ENCODE data around the gene PLXDC1. TPM values are rescaled to one million over a fixed set of nuclear protein-coding genes. Genes with fewer than 3 reads are reported as not detected.

The PLXDC1 gene
- total RNA-seq, 1 experiment from 2014 or later, result 0.52 TPM

DNA sequence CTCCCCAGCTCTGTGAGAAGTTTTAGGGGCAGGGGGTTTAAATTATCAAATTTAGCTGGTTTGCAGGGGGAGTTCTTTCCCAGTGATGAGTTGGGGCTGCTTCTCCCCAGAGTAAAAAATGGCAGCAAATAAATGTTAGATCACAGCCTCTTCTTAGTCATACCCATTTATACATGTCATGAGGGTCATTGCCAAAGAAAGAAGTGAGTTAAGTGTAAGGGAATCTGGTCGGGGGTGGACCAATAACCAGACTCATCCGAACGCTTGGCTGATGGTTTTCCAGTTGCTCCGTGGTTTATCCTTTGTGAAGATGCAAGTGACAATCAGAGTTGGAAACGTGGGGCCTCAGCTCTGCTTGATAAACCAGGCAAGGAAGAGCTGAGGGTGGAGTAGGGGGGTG, 87.1 kb downstream of the PLXDC1 start:
- H3K9me3 Mint-ChIP-seq (ENCODE audit: low read depth, unreplicated experiment), result no peaks in the 10 kb centered on the region
- no peaks in the 10 kb centered on the region for H3K36me3 Mint-ChIP-seq (ENCODE audit: insufficient read depth, unreplicated experiment)
- no TSS peak for BruUV-seq (replicated peaks)
- H3K27me3 Mint-ChIP-seq (ENCODE audit: unreplicated experiment), result peaks cover 94% of the 10 kb centered on the region
- H3K27ac Mint-ChIP-seq (ENCODE audit: unreplicated experiment), result no peak overlapping the region
- CTCF ChIA-PET, result interaction anchor here (0.5 to 3.7 kb wide), 11 partner anchors 10 to 1993 kb away, joined by 3 to 13 read pairs (median 5); partner anchors contain the start of gene PLXDC1
- no peak overlapping the region for H3K4me3 Mint-ChIP-seq (ENCODE audit: low read depth, unreplicated experiment)
- no peak for DNase-seq
- intact Hi-C loops (cut with micrococcal nuclease; ENCODE audit: unreplicated experiment), result no loop called here
- H3K4me1 Mint-ChIP-seq (ENCODE audit: low read depth, unreplicated experiment), result peaks cover 2% of the 10 kb centered on the region
- TF ChIP-seq, protein P1, sequence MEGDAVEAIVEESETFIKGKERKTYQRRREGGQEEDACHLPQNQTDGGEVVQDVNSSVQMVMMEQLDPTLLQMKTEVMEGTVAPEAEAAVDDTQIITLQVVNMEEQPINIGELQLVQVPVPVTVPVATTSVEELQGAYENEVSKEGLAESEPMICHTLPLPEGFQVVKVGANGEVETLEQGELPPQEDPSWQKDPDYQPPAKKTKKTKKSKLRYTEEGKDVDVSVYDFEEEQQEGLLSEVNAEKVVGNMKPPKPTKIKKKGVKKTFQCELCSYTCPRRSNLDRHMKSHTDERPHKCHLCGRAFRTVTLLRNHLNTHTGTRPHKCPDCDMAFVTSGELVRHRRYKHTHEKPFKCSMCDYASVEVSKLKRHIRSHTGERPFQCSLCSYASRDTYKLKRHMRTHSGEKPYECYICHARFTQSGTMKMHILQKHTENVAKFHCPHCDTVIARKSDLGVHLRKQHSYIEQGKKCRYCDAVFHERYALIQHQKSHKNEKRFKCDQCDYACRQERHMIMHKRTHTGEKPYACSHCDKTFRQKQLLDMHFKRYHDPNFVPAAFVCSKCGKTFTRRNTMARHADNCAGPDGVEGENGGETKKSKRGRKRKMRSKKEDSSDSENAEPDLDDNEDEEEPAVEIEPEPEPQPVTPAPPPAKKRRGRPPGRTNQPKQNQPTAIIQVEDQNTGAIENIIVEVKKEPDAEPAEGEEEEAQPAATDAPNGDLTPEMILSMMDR (IDR thresholded peaks at IDR 0.05; ENCODE audit: unreplicated experiment), result no peak

GRCh38 chr17:39063681-39064069, 87.8 kb downstream of the PLXDC1 start:
- TF ChIP-seq, protein P1 (IDR thresholded peaks at IDR 0.05; ENCODE audit: unreplicated experiment), result no peak
- Mint-ChIP-seq H3K9me3 (ENCODE audit: low read depth, unreplicated experiment) (no peaks in the 10 kb centered on the region), H3K27ac (ENCODE audit: unreplicated experiment) (no peak overlapping the region), H3K27me3 (ENCODE audit: unreplicated experiment) (peaks cover 87% of the 10 kb centered on the region), H3K4me3 (ENCODE audit: low read depth, unreplicated experiment) (no peak overlapping the region), H3K4me1 (ENCODE audit: low read depth, unreplicated experiment) (no peaks in the 10 kb centered on the region), H3K36me3 (ENCODE audit: insufficient read depth, unreplicated experiment) (no peaks in the 10 kb centered on the region)
- no TSS peak for BruUV-seq (replicated peaks)
- no peak for DNase-seq
- CTCF ChIA-PET, result interaction anchor here (0.6 to 3.7 kb wide), 10 partner anchors 9 to 174 kb away, joined by 3 to 13 read pairs (median 6); partner anchors contain the start of gene PLXDC1
- intact Hi-C loops (cut with micrococcal nuclease; ENCODE audit: unreplicated experiment), result no loop called here

DNA sequence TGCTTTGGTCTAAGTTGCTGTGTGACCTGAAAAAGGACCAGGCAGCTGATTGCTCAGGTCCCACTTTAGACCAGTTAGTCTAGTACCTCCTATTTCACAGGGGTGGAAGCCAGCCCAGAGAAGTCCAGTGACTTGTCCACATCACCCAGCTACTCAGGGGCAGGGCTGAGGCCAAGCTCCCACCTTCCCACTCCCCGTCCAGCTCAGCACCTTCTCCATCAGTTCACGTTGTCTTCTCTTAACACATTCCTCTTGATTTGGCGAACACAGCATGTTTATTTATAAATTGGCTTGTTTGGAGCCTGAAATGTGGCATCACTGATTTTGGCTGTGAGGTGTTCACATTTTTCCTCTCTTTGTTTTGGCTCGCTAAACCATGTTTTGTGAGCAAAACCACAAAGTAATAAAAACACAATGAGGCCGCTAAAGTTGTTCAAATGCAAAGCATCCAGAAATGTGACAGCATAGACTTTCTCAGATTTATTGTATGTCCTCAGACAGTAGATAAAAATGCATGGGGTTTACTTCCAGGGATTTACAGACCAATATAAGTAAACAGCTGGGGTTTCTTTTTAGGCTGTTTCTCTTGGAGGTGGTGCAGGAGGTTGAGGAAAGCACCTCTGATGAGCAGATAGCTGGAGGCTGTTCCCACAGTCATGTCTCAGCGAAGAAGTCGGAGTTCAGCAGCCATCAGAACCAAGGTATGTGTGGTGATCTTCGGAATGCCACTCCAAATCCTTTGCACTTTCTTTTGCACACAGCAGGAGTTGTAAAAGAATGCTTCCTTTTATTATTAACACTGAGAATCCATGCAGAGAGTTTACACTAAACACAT, 88.4 kb downstream of the PLXDC1 start:
- H3K9me3 Mint-ChIP-seq (ENCODE audit: low read depth, unreplicated experiment), result no peaks in the 10 kb centered on the region
- CTCF ChIA-PET, result interaction anchor here (0.7 to 3.7 kb wide), 9 partner anchors 9 to 175 kb away, joined by 3 to 13 read pairs (median 6); no protein-coding TSS in a partner anchor
- no peaks in the 10 kb centered on the region for H3K36me3 Mint-ChIP-seq (ENCODE audit: insufficient read depth, unreplicated experiment)
- no peaks in the 10 kb centered on the region for H3K4me1 Mint-ChIP-seq (ENCODE audit: low read depth, unreplicated experiment)
- TF ChIP-seq, protein P1 (IDR thresholded peaks at IDR 0.05; ENCODE audit: unreplicated experiment), result no peak
- no peak overlapping the region for H3K27ac Mint-ChIP-seq (ENCODE audit: unreplicated experiment)
- no peak overlapping the region for H3K4me3 Mint-ChIP-seq (ENCODE audit: low read depth, unreplicated experiment)
- peaks cover 81% of the 10 kb centered on the region for H3K27me3 Mint-ChIP-seq (ENCODE audit: unreplicated experiment)
- intact Hi-C loops (cut with micrococcal nuclease; ENCODE audit: unreplicated experiment), result no loop called here
- DNase-seq, result no peak
- BruUV-seq (replicated peaks), result no TSS peak

GRCh38 chr17:39058524-39058923, 92.9 kb downstream of the PLXDC1 start:
- H3K27me3 Mint-ChIP-seq (ENCODE audit: unreplicated experiment), result peaks cover 52% of the 10 kb centered on the region
- TF ChIP-seq, protein P1 (IDR thresholded peaks at IDR 0.05; ENCODE audit: unreplicated experiment), result no peak
- peaks cover 23% of the 10 kb centered on the region for H3K4me1 Mint-ChIP-seq (ENCODE audit: low read depth, unreplicated experiment)
- CTCF ChIA-PET, result interaction anchor here (1.3 kb wide), 1 partner anchor 189 kb away, joined by 3 read pairs; no protein-coding TSS in a partner anchor
- H3K4me3 Mint-ChIP-seq (ENCODE audit: low read depth, unreplicated experiment), result no peak overlapping the region
- peaks cover 4% of the 10 kb centered on the region for H3K9me3 Mint-ChIP-seq (ENCODE audit: low read depth, unreplicated experiment)
- H3K27ac Mint-ChIP-seq (ENCODE audit: unreplicated experiment), result no peak overlapping the region
- no peak for DNase-seq
- no TSS peak for BruUV-seq (replicated peaks)
- intact Hi-C loops (cut with micrococcal nuclease; ENCODE audit: unreplicated experiment), result no loop called here
- H3K36me3 Mint-ChIP-seq (ENCODE audit: insufficient read depth, unreplicated experiment), result peaks cover 18% of the 10 kb centered on the region
